ENCODE results near the gene ERC2. TPM values are rescaled to one million over a fixed set of nuclear protein-coding genes. Genes with fewer than 3 reads are reported as not detected.

Gene ERC2
- total and polyA plus RNA-seq, 2 of the 8 experiments (the other 6 are each of a cell fraction or from before 2014, with no cell fraction given) = 16.4 to 22.8 TPM

GRCh38 chr3:56369914-56370313, 98.4 kb downstream of the ERC2 start:
- Histone ChIP-seq H2BK15ac (ENCODE audit: low read length) (no peak overlapping the region), H3K14ac (ENCODE audit: insufficient read length) (no peak overlapping the region), H3K4ac (replicated peaks; ENCODE audit: insufficient read length, low read depth, low read length) (no peak overlapping the region), H4K5ac (ENCODE audit: insufficient read length, low read depth, low read length) (no peak overlapping the region), H2BK5ac (ENCODE audit: low read depth, low read length) (no peak overlapping the region), H2BK12ac (ENCODE audit: low read depth, low read length) (no peak overlapping the region), H4K8ac (ENCODE audit: extremely low read depth, insufficient read depth, low read length) (no peak overlapping the region), H4K91ac (replicated peaks; ENCODE audit: insufficient read length, low read length) (no peak overlapping the region), H2BK20ac (ENCODE audit: low read length) (no peak overlapping the region), H3K79me2 (ENCODE audit: control insufficient read depth in 1 of 2, insufficient read depth in 2 of 2, low read length in 2 of 2) (no peaks in the 10 kb centered on the region), H3K36me3 (ENCODE audit: control insufficient read depth in 2 of 4, insufficient read depth in 4 of 4, low read length in 3 of 4) (no peaks in the 10 kb centered on the region), H2AK5ac (ENCODE audit: low read depth, low read length) (no peak overlapping the region), H3K9ac (replicated peaks in 1 of 4; ENCODE audit: extremely low read depth in 1 of 4, low read depth in 3 of 4, low read length in 3 of 4) (no peak overlapping the region), H4K20me1 (replicated peaks in 1 of 2; ENCODE audit: control insufficient read depth in 1 of 2, insufficient read depth in 2 of 2, low read length in 2 of 2) (no peaks in the 10 kb centered on the region), H3K56ac (replicated peaks; ENCODE audit: insufficient read length, low read depth, low read length) (no peak overlapping the region), H3K4me2 (ENCODE audit: insufficient read depth in 1 of 2, low read depth in 2 of 2, low read length in 2 of 2) (no peak overlapping the region), H3K9me3 (ENCODE audit: insufficient read depth in 2 of 2, low read depth in 1 of 2, low read length in 1 of 2) (no peaks in the 10 kb centered on the region), H3K79me1 (ENCODE audit: low read depth, low read length) (no peaks in the 10 kb centered on the region), H3K27ac (ENCODE audit: low read depth, low read length) (no peak overlapping the region), H2AFZ (ENCODE audit: low read length) (no peak overlapping the region), H3K23ac (ENCODE audit: insufficient read length) (no peak overlapping the region), H3K23me2 (ENCODE audit: low read depth, low read length) (no peaks in the 10 kb centered on the region), H3K4me1 (replicated peaks in 1 of 4; ENCODE audit: control insufficient read depth in 3 of 4, insufficient read depth in 4 of 4, low read length in 3 of 4) (peaks cover 0 to 20% (median 6%) of the 10 kb centered on the region in 4 experiments; a peak in 2 of 7 replicates), H2BK120ac (replicated peaks; ENCODE audit: low read depth, low read length) (no peak overlapping the region), H3K4me3 (ENCODE audit: extremely low read depth in 1 of 4, insufficient read depth in 2 of 4, low read depth in 3 of 4, low read length in 4 of 4) (no peak overlapping the region), H3K18ac (ENCODE audit: extremely low read depth, low read length) (no peak overlapping the region), H3K27me3 (replicated peaks in 1 of 4; ENCODE audit: control insufficient read depth in 3 of 4, extremely low read depth in 1 of 4, insufficient read depth in 3 of 4, low read length in 3 of 4) (no peaks in the 10 kb centered on the region)
- DNase-seq (ENCODE audit: low read depth in 1 of 2, low spot score in 2 of 2) = no peak
- 87% methylated on average over 3 of the region's 3 CpGs; no CpG with 5 or more reads in 1 of the 2 experiments for WGBS, 2 experiments (ENCODE audit: extremely low coverage in 1 of 2, insufficient coverage in 1 of 2, insufficient read length in 1 of 2, insufficient replicate concordance in 2 of 2, low coverage in 1 of 2, low lambda C conversion rate in 2 of 2, missing lambda C conversion rate in 1 of 2)
- no peak for FAIRE-seq
- POLR2A ChIA-PET (ENCODE audit: partially characterized antibody) = no interaction called here
- CTCF ChIA-PET (ENCODE audit: partially characterized antibody) = interaction anchor here (1.3 kb wide), 1 partner anchor 23 kb away, joined by 3 read pairs; no protein-coding TSS in a partner anchor
- TF ChIP-seq TAF1 (IDR thresholded peaks at IDR 0.05; ENCODE audit: low read depth, low read length) = no peak
- TF ChIP-seq ATF3 (IDR thresholded peaks at IDR 0.05; ENCODE audit: insufficient read depth, low read depth, low read length) = no peak
- no peak for TF ChIP-seq SIRT6 (IDR thresholded peaks at IDR 0.05; ENCODE audit: low read length)
- no peak for TF ChIP-seq FOSL1 (IDR thresholded peaks at IDR 0.05; ENCODE audit: insufficient read depth, low read depth, low read length)
- TF ChIP-seq JUN (IDR thresholded peaks at IDR 0.05; ENCODE audit: low read depth, low read length) = no peak
- no peak for TF ChIP-seq SIX5 (IDR thresholded peaks at IDR 0.05; ENCODE audit: low read depth, low read length)
- no peak for TF ChIP-seq RFX5 (IDR thresholded peaks at IDR 0.05; ENCODE audit: borderline replicate concordance, low read depth, low read length)
- no peak for TF ChIP-seq POLR2AphosphoS5 (IDR thresholded peaks at IDR 0.05; ENCODE audit: low read depth, low read length)
- TF ChIP-seq ZNF274 (IDR thresholded peaks at IDR 0.05; ENCODE audit: borderline replicate concordance, extremely low read depth, low read length) = no peak
- TF ChIP-seq RNF2 (IDR thresholded peaks at IDR 0.05; ENCODE audit: borderline replicate concordance, low read depth, low read length, missing control alignments, poor library complexity, severe bottlenecking) = no peak
- no peak for TF ChIP-seq RBBP5 (IDR thresholded peaks at IDR 0.05; ENCODE audit: borderline replicate concordance, low read depth, low read length)
- no peak for TF ChIP-seq GTF2F1 (IDR thresholded peaks at IDR 0.05; ENCODE audit: borderline replicate concordance, low read depth, low read length)
- no peak for TF ChIP-seq MAX (IDR thresholded peaks at IDR 0.05)
- TF ChIP-seq BACH1 (IDR thresholded peaks at IDR 0.05; ENCODE audit: low read length) = no peak

Measured in H1 (cell line).